Measurements from ENCODE around the gene LIPE.

The LIPE gene

DNA sequence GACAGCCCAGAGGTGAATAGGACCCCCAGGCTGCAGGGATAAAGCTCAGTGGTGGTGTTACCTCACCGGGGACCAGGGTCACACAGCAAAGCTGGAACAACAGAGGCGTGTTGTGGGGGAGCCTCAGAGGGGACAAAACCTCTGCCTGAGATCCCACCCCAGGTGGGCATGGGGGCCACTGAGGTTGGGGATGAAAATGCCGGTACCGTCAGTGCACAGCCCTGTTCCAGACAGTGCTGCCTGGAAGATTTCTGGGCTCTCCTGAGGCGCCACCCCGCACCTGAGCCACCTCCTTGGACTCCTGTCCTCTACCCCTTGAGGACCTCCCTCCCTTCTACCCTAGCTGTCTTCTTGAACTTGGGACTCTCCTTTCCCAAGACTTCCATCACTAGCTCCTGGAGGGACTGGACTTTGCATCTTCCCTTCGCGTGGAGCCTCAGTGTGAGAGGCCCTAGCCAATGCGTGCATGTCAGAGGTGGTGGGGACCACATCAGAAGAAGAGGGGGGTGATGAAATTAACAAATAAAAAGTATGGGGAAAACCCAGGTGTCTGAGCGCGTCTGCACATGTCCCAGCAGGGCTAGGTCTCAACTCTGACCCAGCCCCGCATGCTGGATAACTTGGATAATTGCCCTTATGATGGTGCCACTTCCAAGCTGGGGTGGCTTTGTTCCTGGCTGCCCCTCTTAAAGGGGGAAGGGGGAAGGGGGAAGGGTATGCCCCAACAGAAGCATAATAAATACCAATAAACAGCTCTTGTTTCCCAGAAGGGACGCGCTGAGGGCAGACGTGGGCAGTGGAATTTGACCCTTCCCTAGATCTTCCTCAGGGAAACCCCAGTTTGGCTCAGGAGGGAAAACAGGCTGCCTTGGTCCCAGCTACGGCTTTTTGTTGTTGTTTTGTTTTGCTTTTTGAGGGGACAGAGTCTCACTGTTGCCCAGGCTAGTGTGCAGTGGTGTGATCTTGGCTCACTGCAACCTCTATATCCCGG, 48.7 kb downstream of the LIPE start:
- no peak for DNase-seq

DNA sequence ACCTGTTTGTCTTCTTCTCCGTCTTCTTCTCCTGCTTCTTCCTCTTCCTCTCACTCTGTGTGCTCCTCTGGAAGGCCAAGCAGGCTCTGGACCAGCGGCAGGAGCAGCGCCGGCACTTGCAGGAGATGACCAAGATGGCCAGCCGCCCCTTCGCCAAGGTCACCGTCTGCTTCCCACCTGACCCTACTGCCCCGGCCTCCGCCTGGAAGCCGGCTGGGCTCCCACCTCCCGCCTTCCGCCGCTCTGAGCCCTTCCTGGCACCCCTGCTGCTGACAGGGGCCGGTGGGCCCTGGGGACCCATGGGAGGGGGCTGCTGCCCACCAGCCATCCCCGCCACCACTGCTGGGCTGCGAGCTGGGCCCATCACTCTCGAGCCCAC, 51.0 kb downstream of the LIPE start:
- no peak for DNase-seq

DNA sequence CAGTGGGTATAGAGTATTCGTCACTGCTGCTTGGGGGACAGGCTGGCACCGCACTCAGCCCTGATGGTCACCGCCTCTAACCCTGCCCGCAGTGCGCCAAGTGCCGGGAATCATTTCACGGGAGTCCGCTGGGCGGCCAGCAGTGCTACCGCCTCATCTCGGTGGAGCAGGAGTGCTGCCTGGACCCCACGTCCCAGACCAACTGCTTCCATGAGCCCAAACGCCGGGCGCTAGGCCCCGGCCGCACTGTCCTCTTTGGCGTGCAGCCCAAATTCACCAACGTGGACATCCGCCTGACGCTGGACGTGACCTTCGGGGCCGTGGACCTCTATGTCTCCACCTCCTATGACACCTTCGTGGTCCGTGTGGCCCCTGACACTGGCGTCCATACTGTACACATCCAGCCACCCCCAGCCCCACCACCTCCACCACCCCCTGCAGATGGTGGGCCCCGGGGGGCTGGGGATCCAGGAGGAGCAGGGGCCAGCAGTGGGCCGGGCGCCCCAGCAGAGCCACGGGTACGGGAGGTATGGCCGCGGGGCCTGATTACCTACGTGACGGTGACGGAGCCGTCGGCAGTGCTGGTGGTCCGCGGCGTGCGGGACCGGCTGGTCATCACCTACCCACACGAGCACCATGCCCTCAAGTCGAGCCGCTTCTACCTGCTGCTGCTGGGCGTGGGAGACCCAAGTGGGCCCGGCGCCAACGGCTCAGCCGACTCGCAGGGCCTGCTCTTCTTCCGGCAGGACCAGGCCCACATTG, 51.6 kb downstream of the LIPE start:
- no peak for DNase-seq

- DNase-seq: no peak
These were observed 52.3 kb downstream of the LIPE start for GRCh38 chr19:42374826-42375376.

DNA sequence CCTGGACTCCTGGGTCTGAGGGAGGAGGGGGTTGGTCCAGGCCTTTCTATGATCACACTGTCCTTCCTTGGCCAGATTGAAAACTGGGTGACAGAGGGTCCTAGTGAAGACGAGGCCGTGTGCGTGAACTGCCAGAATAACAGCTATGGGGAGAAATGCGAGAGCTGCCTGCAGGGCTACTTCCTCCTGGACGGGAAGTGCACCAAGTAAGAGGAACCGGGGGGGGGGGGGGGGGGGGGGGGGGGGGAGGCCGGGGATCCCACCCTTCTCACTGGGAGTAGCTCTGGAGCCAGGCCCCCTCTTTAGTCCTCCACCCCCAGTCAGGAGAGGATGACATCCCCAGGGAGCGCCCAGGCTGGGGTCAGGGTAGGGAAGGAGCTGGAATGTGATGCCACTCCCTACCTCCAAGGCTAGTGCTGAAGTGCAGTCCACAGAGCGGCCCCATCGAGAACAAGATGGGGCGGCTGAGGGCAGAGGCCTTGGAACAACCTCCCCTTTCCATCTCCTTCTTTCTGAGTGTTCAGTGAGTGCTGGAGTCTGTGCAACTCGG, 56.5 kb downstream of the LIPE start:
- DNase-seq: no peak

DNA sequence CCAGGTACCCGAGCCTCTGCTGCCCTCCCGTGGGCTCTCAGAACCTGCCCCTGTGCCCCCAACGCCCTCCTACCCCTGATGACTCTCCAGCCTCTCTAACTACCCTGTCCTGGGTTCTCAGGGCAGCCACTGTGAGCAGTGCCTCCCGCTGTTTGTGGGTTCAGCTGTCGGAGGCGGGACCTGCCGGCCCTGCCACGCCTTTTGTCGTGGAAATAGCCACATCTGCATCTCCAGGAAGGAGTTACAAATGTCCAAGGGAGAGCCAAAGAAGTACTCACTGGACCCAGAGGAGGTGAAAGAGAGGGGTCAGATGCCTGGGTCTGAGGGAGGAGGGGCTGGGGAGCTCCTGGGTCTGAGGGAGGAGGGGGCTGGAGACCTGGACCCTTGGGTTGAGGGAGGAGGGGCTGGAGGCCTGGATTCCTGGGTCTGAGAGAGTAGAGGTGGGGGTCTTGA, 57.1 kb downstream of the LIPE start:
- no peak for DNase-seq

GRCh38 chr19:42369433-42370067, 57.6 kb downstream of the LIPE start:
- DNase-seq: no peak

GRCh38 chr19:42368765-42369164, 58.4 kb downstream of the LIPE start:
- DNase-seq: no peak

DNA sequence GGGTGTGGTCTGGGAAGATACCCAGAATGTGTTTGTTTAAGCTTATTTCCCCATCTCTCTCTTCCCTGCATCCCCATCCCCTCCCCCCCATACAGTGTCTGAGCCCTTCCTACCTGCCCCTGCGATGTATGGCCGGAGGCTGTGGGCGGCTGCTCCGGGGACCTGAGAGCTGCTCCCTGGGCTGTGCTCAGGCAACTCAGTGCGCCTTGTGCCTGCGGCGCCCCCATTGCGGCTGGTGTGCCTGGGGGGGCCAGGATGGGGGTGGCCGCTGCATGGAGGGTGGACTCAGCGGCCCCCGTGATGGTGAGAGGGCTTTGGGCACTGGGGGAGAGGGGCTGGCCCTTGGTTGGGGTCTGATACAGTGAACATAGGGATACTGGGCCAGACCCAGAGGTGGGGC, 58.8 kb downstream of the LIPE start:
- DNase-seq: no peak

GRCh38 chr19:42367929-42368328, 59.3 kb downstream of the LIPE start:
- DNase-seq: no peak

DNA sequence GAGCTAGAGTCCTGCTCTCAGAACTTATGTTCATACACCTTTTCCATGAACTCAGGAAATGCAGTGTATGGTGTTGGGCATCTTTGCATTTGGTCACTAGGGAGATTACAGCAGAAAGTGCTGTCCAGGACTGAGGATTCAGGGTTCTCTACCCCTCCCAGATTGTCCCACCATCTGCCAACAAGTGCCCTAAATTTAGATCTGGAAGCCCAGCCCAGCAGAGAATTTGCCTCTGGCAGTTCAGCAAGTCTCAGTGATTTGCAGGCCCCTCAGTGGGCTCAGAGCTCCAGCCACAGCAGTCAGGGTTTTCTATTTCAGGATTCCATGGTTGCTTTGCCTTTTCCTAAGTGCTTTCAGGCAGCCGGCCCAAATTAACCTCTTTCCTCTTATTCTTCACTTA, 60.5 kb downstream of the LIPE start:
- DNase-seq: no peak

- no peak for DNase-seq
These were observed 63.4 kb downstream of the LIPE start for GRCh38 chr19:42363614-42364346.

GRCh38 chr19:42362891-42363440, 64.2 kb downstream of the LIPE start:
- no peak for DNase-seq

DNA sequence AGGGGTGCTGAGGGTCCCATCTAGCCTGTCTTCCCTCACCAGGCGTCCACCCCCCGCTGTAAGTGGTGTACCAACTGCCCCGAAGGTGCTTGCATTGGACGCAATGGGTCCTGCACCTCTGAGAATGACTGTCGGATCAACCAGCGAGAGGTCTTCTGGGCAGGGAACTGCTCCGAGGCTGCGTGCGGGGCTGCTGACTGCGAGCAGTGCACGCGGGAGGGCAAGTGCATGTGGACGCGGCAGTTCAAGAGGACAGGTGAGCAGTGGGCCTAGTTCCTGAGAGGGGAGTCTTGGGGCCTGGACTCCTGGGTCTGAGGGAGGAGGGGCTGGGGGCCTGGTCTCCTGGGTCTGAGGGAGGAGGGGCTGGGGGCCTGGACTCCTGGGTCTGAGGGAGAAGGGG, 64.8 kb downstream of the LIPE start:
- DNase-seq: no peak

DNA sequence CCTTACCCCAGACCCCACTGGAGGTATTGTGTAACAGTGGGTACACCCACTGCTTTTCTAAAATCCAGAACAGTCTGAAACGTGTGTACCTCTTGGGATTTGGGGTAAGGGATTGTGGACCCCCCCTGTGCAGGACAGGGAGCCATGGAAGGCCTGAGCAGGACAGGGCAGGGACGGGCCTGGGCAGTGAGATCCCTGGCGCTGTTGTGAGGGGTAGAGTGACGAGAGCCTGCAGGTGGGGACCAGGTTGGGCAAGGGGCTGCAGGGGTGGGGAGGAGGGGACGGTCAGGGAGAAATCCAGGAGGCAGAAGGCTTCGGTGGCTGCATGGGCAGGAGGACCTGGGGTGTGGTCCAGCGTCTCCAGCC, 65.7 kb downstream of the LIPE start:
- DNase-seq: no peak

DNA sequence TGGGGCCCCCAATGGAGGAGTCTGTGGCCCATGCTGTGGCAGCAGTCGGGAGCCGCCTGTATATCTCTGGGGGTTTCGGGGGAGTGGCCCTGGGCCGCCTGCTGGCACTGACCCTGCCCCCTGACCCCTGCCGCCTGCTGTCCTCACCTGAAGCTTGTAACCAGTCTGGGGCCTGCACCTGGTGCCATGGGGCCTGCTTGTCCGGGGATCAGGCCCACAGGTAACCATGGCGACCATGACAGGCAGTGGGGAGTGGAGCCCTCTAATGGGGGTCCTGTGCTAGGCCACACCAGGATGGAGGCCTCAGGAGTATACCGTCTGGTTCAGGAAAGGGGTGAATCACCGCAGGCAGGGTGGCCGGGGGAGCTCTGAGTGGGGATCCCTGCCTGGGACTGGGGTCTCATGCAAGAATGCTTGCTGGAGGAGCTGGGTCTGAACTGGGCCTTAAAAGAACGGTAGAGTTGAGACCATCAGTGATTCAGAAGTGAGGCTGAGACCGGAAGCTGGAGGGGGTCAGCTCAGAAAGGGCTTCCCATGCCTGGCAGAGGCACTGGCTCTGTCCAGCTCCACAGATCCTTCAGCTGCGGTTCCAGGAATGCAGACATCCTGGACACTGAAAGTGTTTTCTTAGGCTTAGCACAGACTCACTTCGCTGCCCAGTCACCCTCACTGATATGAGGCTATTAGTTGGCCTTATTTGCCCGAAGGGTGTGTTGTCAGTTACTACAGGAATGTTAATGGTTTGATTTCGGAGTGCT, 66.2 kb downstream of the LIPE start:
- DNase-seq: no peak

DNA sequence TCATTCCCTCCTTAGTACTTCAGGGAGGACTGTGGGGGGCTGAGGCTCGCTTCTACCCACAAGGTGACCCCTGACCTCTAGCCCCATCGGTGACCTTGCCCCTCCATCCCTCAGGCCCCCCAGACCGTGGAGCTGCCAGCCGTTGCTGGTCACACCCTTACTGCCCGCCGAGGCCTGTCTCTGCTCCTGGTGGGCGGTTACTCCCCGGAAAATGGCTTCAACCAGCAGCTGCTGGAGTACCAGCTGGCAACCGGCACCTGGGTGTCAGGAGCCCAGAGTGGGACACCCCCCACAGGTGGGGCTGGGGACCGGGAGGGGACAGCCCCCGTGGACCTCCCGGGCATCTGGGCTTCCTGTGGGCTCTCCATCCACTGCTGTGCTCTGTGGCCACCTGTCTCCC, 69.9 kb downstream of the LIPE start:
- no peak for DNase-seq

- DNase-seq: no peak
These were observed 70.5 kb downstream of the LIPE start for GRCh38 chr19:42356686-42357085.

GRCh38 chr19:42355896-42356295, 71.3 kb downstream of the LIPE start:
- DNase-seq: no peak

DNA sequence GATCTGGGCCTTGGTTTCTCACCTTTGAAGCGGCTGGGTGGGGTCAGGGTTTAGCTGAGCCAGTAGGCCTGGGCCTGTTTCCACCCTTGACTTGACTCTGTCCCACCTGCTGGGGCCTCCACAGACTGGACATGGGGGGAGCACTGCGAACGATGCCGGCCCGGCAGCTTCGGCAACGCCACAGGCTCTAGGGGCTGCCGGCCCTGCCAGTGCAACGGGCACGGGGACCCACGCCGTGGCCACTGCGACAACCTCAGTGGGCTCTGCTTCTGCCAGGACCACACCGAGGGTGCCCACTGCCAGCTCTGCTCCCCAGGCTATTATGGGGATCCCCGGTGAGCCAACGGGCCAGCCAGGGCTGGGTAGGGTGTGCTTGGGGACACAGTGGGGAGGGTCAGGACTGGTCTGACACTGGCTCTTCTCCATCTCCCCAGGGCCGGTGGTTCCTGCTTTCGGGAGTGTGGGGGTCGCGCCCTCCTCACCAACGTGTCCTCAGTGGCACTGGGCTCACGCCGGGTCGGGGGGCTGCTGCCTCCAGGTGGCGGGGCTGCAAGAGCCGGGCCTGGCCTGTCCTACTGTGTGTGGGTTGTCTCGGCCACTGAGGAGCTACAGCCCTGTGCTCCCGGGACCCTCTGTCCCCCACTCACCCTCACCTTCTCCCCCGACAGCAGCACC, 73.7 kb downstream of the LIPE start:
- DNase-seq: no peak
